ENCODE results near the gene FOXP2. TPM values are rescaled to one million over a fixed set of nuclear protein-coding genes. Genes with fewer than 3 reads are reported as not detected.

Gene FOXP2
- total and polyA plus RNA-seq, 2 of the 13 experiments (the other 11 are each of a cell fraction or from before 2014, with no cell fraction given) = 0.90 TPM; not detected in 1

DNA sequence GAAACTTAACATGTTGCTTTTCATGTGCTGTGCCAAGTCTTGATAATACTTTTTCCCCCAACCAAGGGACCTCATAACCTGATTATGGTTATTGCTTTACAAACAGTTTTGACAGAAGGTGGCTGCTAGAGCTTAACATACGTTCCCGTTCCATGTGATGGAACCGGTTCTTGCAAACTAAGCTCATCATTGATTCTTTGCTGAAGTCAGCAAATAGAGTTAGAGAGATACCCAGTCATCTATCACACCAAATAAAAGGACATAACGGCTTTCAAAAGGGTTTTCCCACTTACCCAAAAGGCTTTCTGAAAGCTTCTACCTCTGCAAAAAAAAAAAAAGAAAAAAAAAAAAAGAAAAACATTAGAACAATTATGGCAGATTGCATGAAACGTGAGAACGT is 277.0 kb downstream of the FOXP2 start:
- Histone ChIP-seq H4K20me1 (ENCODE audit: insufficient read depth, low read length) (no peaks in the 10 kb centered on the region), H3K4me3 (replicated peaks in 1 of 3; ENCODE audit: insufficient read depth in 1 of 3, low read depth in 2 of 3, low read length in 3 of 3) (no peak overlapping the region), H3K4me2 (ENCODE audit: low read depth, low read length) (no peak overlapping the region), H3K27ac (ENCODE audit: extremely low read length, insufficient read depth, low read length) (no peak overlapping the region), H3K79me2 (ENCODE audit: insufficient read depth, low read length) (no peaks in the 10 kb centered on the region), H3K9ac (ENCODE audit: insufficient read depth, low read depth, low read length) (no peak overlapping the region), H3K9me3 (ENCODE audit: low read length) (no peaks in the 10 kb centered on the region), H3K36me3 (replicated peaks in 1 of 2; ENCODE audit: control insufficient read depth in 1 of 2, insufficient read depth in 2 of 2, low read length in 2 of 2) (no peaks in the 10 kb centered on the region), H3K27me3 (ENCODE audit: control insufficient read depth in 1 of 2, insufficient read depth in 2 of 2, low read length in 2 of 2) (no peaks in the 10 kb centered on the region), H3K4me1 (ENCODE audit: insufficient read depth, low read length) (no peaks in the 10 kb centered on the region), H2AFZ (ENCODE audit: low read length) (no peak overlapping the region)
- no TSS peak for BruUV-seq (replicated peaks)
- intact Hi-C loops (cut with micrococcal nuclease; ENCODE audit: unreplicated experiment) (loop anchor here (10.0 kb wide), 1 partner anchor 843 kb away; no protein-coding TSS in a partner anchor), in situ Hi-C loops (cut with HindIII; ENCODE audit: extremely low pct_ligation_motif_present, low pct_unique_long_range_greater_than_20kb) (no loop called here)
- no peak for FAIRE-seq
- CTCF ChIA-PET (ENCODE audit: low intra/inter-chr PET ratio, low total read pairs) = no interaction called here
- TF ChIP-seq RAD51 (IDR thresholded peaks at IDR 0.05; ENCODE audit: borderline replicate concordance) (no peak), ELF4 (CRISPR knock-in tag; IDR thresholded peaks at IDR 0.05; ENCODE audit: borderline replicate concordance) (no peak), ZNF549 (CRISPR knock-in tag; IDR thresholded peaks at IDR 0.05) (no peak), MAFF (IDR thresholded peaks at IDR 0.05; ENCODE audit: low read depth, low read length) (peak; percentile 74), NFKBIZ (CRISPR knock-in tag; IDR thresholded peaks at IDR 0.05) (no peak), ZSCAN20 (CRISPR knock-in tag; IDR thresholded peaks at IDR 0.05; ENCODE audit: borderline replicate concordance) (no peak), MAFK (conservative IDR thresholded peaks at IDR 0.05 in 1 of 2, IDR thresholded peaks at IDR 0.05 in 1 of 2; ENCODE audit: low read length in 2 of 2) (peak; percentile 69 to 84), WIZ (CRISPR knock-in tag; IDR thresholded peaks at IDR 0.05) (no peak)
- WGBS (ENCODE audit: low lambda C conversion rate) = 25% methylated on average over 6 of the region's 6 CpGs
- ATAC-seq = no peak
- DNase-seq (ENCODE audit: low spot score) = no peak
- POLR2A ChIA-PET = no interaction called here

GRCh38 chr7:114695182-114695581 is 280.6 kb downstream of the FOXP2 start:
- Histone ChIP-seq H3K9ac (ENCODE audit: insufficient read depth, low read depth, low read length) (no peak overlapping the region), H3K4me1 (ENCODE audit: insufficient read depth, low read length) (no peaks in the 10 kb centered on the region), H4K20me1 (ENCODE audit: insufficient read depth, low read length) (no peaks in the 10 kb centered on the region), H3K27me3 (ENCODE audit: control insufficient read depth in 1 of 2, insufficient read depth in 2 of 2, low read length in 2 of 2) (no peaks in the 10 kb centered on the region), H2AFZ (ENCODE audit: low read length) (no peak overlapping the region), H3K4me3 (replicated peaks in 1 of 3; ENCODE audit: insufficient read depth in 1 of 3, low read depth in 2 of 3, low read length in 3 of 3) (no peak overlapping the region), H3K9me3 (ENCODE audit: low read length) (no peaks in the 10 kb centered on the region), H3K36me3 (replicated peaks in 1 of 2; ENCODE audit: control insufficient read depth in 1 of 2, insufficient read depth in 2 of 2, low read length in 2 of 2) (no peaks in the 10 kb centered on the region), H3K27ac (ENCODE audit: extremely low read length, insufficient read depth, low read length) (no peak overlapping the region), H3K79me2 (ENCODE audit: insufficient read depth, low read length) (no peaks in the 10 kb centered on the region), H3K4me2 (ENCODE audit: low read depth, low read length) (no peak overlapping the region)
- intact Hi-C loops (cut with micrococcal nuclease; ENCODE audit: unreplicated experiment) = loop anchor here (10.0 kb wide), 1 partner anchor 840 kb away; no protein-coding TSS in a partner anchor
- POLR2A ChIA-PET = no interaction called here
- DNase-seq (ENCODE audit: low spot score) (no peak), FAIRE-seq (no peak), ATAC-seq (no peak)
- BruUV-seq (replicated peaks) = no TSS peak
- 2% methylated on average over 4 of the region's 4 CpGs for WGBS (ENCODE audit: low lambda C conversion rate)
- CTCF ChIA-PET (ENCODE audit: low intra/inter-chr PET ratio, low total read pairs) = no interaction called here
- in situ Hi-C loops (cut with HindIII; ENCODE audit: extremely low pct_ligation_motif_present, low pct_unique_long_range_greater_than_20kb) = no loop called here
- TF ChIP-seq, protein P1, sequence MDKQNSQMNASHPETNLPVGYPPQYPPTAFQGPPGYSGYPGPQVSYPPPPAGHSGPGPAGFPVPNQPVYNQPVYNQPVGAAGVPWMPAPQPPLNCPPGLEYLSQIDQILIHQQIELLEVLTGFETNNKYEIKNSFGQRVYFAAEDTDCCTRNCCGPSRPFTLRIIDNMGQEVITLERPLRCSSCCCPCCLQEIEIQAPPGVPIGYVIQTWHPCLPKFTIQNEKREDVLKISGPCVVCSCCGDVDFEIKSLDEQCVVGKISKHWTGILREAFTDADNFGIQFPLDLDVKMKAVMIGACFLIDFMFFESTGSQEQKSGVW (CRISPR knock-in tag; IDR thresholded peaks at IDR 0.05; ENCODE audit: borderline replicate concordance) = no peak
- TF ChIP-seq BORCS8-MEF2B (CRISPR knock-in tag; IDR thresholded peaks at IDR 0.05) = no peak
- no peak for TF ChIP-seq SUZ12 (IDR thresholded peaks at IDR 0.05; ENCODE audit: low read depth, low read length)
- no peak for TF ChIP-seq TEAD2 (CRISPR knock-in tag; IDR thresholded peaks at IDR 0.05)
- TF ChIP-seq RAD51 (IDR thresholded peaks at IDR 0.05; ENCODE audit: borderline replicate concordance) = no peak
- no peak for TF ChIP-seq ZNF839 (CRISPR knock-in tag; IDR thresholded peaks at IDR 0.05; ENCODE audit: borderline replicate concordance)
- no peak for TF ChIP-seq ZNF143 (CRISPR knock-in tag; IDR thresholded peaks at IDR 0.05)
